Sigmoid colon (tissue), 4 donors: ENCODE results near the gene ZNF611.
"Not testable (repeated sequence)": the region's sequence is repeated elsewhere in the genome, so short reads cannot be mapped to it uniquely, and the experiment has no call there.

ENCODE experiments used
- CTCF ChIP-seq, 4 experiments: fragments of 450-650 bp in 3 of 4; fragments of 200-600 bp in 1 of 4; IDR thresholded peaks; one replicate each; pipeline ENCODE4 v1.5.1; 2016 to 2019; ENCODE audit warnings: antibody characterized with exemption in 4 of 4, mild to moderate bottlenecking in 3 of 4, moderate library complexity in 2 of 4
- EP300 ChIP-seq, 4 donors: sonication (generic); formaldehyde crosslinking; IDR thresholded peaks; one replicate each; pipeline ENCODE4 v1.6.1; 2017; ENCODE audit warnings: antibody characterized with exemption in 4 of 4
- POLR2A ChIP-seq, 2 donors: fragments of 450-650 bp; IDR thresholded peaks; one replicate each; pipeline ENCODE4 v1.6.1; 2016; ENCODE audit warnings: antibody characterized with exemption in 2 of 2, mild to moderate bottlenecking in 2 of 2, moderate library complexity in 2 of 2
- POLR2AphosphoS5 ChIP-seq, 4 donors: sonication (generic); formaldehyde crosslinking; IDR thresholded peaks; one replicate each; pipeline ENCODE4 v1.6.1; 2017; ENCODE audit warnings: antibody characterized with exemption in 4 of 4

- TF ChIP-seq POLR2AphosphoS5, CTCF, POLR2A, EP300 (IDR thresholded peaks at IDR 0.05): not testable (repeated sequence)
Observed at GRCh38 chr19:52705615-52706014, 29.2 kb downstream of the ZNF611 start.
